GM03348 (cell line): Measurements from ENCODE around the gene ACAP1.

Experiments
- DNase-seq: peaks from one replicate; pipeline ENCODE4 v3.0.0; 2012; ENCODE audit warnings: low spot score

ACAP1 gene

GRCh38 chr17:7336240-7337175, at the start of gene ACAP1:
TSS of gene ACAP1 (plus strand) at chr17:7336529. CDS start at chr17:7336735, 206 bp downstream.
- no peak for DNase-seq

- no peak for DNase-seq
These were observed 46.9 kb upstream of the ACAP1 start for GRCh38 chr17:7289256-7290032.

- no peak for DNase-seq
These were observed 46.2 kb upstream of the ACAP1 start for GRCh38 chr17:7290166-7290565.

GRCh38 chr17:7290685-7291084, 45.6 kb upstream of the ACAP1 start:
- no peak for DNase-seq

GRCh38 chr17:7292194-7292593, 44.1 kb upstream of the ACAP1 start:
- no peak for DNase-seq

GRCh38 chr17:7292729-7293128, 43.6 kb upstream of the ACAP1 start:
- DNase-seq = no peak

GRCh38 chr17:7293159-7293558, 43.2 kb upstream of the ACAP1 start:
- DNase-seq = no peak

GRCh38 chr17:7293816-7294613, 42.3 kb upstream of the ACAP1 start:
- DNase-seq = no peak

GRCh38 chr17:7294614-7295153, 41.6 kb upstream of the ACAP1 start, which contains the start of gene YBX2:
TSS of gene YBX2 (minus strand) at chr17:7294639. CDS start at chr17:7294500, 139 bp downstream.
- peak; percentile 68 for DNase-seq

GRCh38 chr17:7295230-7296180, 40.8 kb upstream of the ACAP1 start:
- DNase-seq = no peak

GRCh38 chr17:7296189-7296861, 40.0 kb upstream of the ACAP1 start:
- peak; percentile 92 for DNase-seq

- no peak for DNase-seq
These were observed 32.1 kb upstream of the ACAP1 start for GRCh38 chr17:7304179-7304578.

- DNase-seq = peak; percentile 99
These were observed 29.2 kb upstream of the ACAP1 start, which contains the start of gene EIF5A for GRCh38 chr17:7306911-7307685. TSS of gene EIF5A (plus strand) at chr17:7307628. CDS start at chr17:7309636, 2,008 bp downstream.

- DNase-seq = peak; percentile 61
These were observed 28.4 kb upstream of the ACAP1 start for GRCh38 chr17:7307686-7308624.

GRCh38 chr17:7308625-7309433, 27.5 kb upstream of the ACAP1 start:
- peak; percentile 82 for DNase-seq

GRCh38 chr17:7309628-7310027, 26.7 kb upstream of the ACAP1 start:
- no peak for DNase-seq

GRCh38 chr17:7311110-7311705, 25.1 kb upstream of the ACAP1 start:
- DNase-seq = no peak
